Measurements from ENCODE around the gene CHP2.
"Not testable (repeated sequence)": the region's sequence is repeated elsewhere in the genome, so short reads cannot be mapped to it uniquely, and the experiment has no call there.

Gene CHP2

DNA sequence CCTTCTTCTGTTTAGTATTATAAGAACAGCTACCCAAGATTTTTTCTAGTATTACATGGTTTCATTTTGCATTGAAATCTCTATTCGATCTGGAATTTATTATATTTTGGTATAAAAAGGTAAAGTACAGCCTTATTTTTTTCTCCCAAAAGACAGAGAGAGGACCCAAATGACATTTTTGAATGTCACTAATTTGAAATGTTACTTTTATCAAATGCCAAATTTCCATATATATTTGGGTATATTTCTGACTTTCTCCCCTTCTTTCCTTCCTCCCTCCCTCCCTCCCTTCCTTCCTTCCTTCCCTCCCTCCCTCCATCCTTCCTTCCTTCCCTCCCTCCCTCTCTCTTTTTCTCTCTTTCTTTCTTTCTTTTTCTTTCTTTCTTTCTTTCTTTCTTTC is 6.2 kb upstream of the CHP2 start:
- no peak for DNase-seq

DNA sequence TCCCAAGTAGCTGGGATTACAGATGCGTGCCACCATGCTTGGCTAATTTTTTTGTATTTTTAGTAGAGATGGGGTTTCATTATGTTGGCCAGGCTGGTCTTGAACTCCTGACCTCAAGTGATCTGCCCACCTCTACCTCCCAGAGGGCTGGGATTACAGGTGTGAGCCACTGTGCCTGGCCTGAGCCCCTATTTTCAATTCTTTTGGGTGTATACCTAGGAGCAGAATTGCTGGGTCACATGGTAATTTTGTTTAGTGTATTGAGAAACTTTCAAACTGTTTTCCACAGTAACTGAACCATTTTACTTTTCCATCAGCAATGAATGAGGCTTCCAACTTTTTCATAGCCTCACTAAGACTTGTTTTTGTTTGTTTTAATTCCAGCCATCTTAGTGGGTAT is 3.8 kb upstream of the CHP2 start:
- not testable (repeated sequence) for DNase-seq

DNA sequence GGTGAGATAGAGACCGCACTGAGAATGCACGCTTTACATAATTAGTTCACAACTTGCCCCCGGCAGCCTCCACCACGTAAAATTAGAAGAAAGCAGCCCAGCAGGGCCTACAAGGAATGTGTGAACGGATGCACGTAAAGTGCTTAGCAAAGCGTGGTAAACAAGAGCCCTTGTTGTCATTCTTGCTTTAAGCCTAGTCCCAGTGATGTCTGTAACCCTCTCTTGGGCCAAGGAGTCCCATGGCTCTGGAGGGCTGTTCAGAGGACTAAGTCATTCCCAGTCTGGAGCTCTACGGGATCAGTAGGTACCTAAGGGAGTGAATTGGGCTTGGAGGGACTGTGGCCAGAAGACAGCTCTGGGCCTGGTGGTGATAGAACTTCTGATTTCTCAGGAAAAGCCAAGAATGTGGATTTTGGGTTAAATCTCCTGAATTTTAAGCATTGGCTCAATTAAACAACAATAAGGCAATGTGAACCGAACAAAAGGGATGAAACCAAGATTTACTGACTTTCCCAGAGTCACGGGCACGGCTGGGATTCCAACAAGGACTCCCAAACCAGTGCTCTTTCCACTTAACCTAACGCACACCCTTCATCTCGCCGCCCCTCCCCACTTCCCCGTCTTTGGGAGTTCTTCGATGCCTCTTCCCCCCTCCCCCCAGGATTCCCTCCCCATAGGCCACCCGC is 775 bp upstream of the CHP2 start:
- DNase-seq: no peak

DNA sequence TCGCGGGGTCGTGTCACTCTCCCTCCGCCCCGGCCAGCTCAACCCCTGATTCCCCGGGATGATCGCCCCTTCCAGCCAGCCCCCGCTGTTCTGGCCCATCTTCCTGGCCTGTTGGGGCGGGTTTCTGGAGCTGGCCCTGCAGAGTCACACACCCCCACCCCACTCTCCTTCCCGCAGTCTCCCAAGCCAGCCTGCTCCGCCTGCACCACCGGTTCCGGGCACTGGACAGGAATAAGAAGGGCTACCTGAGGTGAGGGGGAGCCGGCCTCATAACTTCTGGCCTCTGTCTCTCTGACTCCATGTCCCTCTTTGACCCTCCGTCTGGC is 621 bp downstream of the CHP2 start:
- DNase-seq: no peak

DNA sequence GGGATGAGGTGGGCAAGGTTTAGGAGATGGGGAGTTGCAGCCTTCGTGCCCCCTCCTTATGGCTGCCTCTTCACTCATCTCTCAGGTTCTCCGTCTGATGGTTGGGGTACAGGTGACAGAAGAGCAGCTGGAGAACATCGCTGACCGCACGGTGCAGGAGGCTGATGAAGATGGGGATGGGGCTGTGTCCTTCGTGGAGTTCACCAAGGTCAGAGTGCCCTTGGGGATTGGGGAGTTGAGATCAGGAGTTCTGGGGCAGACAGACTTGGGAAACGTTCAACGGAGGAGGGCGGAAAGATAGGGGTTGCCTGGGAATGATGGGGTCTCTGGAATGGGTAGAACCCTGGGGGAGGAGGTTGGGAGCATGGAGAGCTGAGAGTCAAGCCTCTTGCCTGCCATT is 2.3 kb downstream of the CHP2 start:
- no peak for DNase-seq

DNA sequence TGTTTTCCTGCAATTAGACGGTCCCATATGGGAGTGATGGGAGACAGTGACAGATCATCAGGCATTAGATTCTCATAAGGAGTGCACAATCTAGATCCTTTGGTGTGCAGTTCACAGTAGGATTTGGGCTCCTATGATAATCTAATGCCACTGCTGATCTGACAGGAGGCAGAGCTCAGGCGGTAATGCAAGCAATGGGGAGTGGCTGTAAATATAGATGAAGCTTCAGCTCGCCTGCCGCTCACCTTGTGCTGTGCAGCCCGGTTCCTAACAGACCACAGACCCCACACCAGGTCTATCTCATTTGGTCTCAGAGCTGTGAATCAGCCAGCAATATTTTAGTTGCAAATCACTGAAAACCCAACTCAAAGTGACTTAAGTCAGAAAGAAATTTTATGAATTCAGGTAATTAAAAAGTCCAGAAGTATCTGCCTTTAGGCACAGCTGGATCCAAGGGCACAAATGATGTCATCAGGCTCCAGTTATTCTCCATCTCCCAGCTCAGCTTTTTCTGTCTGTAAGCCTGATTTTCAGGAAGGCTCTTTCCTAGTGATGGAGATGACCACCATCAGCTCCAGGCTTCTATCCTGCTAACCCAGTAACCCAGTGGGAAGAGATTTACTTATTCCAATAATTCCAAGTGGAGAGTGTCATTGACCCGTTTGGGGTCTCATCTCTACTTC is 3.3 kb downstream of the CHP2 start:
- no peak for DNase-seq

DNA sequence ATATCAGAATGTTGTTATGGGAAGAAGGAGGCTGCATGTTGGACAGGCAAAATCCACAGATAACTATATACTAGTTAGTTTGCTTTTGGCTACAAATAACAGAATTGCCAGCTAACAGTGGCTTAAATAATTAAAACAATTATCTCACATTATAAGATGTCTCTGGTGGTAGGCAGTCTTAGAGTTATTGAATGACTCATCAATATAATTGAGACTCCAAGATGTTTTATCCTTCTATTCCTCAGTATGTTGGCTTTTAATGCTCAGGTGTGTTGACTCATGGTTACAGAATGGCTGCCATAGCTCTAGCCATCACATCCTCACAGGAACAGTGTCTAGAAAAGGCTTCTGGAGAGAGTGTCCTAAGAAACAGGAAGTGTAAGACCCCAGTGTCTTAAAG is 11.1 kb downstream of the CHP2 start:
- no peak for DNase-seq

DNA sequence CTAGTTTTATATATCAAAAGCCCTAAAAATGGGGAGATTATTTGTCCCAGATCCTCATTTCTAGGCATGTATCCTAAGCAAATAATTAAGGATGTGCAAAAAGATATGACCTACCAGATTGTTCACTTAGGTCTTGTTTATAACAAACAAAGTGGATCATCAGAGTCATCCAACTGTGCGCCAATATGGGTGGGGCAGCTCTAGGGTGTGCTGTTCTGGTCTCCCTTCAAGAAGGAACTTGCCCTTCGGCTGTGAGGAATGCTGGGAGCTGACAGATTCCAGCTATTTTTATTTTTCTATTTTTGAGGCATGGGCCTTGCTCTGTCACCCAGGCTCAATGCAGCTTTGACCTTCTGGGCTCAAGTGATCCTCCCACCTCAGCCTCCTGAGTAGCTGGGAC is 13.8 kb downstream of the CHP2 start:
- no peak for DNase-seq

DNA sequence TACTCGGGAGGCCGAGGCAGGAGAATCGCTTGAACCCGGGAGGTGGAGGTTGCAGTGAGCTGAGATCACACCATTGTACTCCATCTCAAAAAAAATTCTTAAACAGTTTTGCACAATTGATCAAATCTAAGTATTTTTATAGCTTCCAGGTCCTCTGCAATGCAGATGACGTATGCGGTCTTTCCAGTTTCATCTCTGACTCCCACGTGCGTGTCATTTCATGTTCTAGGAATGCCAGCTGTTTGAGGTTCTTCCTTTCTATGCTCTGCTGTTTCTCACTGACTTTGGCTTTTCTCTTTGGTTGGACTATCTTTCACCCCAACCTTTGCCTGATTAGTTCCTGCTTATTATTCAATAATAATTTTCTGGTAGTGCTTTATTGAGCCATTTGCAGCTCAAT is 16.2 kb downstream of the CHP2 start:
- DNase-seq: no peak

DNA sequence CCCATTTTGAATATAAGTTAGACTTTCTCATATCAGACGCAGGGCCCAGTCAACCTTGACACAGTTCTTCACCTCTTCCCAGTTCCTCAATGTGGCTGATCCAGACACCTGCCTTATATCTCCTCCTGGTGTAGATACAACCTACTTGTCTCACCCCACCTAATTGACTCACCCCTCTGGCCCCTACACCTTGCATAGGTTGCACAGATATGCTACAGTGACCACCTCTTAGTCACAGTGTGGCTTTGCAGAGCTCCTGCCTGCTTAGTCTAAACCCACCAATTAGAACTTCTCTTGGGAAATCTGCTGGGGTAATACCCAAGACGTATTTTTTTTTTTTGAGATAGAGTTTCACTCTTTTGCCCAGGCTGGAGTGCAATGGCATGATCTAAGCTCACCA is 16.8 kb downstream of the CHP2 start:
- DNase-seq: no peak

DNA sequence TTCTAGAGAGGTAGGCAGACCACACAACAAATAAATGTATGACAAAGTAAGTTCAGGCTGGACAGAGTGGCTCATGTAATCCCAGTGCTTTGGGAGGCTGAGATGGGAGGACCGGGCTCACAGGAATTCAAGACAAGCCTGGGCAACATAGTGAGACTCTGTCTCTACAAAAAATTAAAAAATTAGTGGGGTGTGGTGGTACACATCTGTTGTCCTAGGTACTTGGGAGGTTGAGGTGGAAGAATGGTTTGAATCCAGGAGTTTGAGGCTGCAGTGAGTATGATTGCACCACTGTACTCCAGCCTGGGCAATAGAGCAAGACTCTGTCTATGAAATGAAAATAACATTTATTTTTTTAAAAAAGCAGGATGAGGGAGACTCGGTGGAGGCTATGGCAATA is 18.5 kb downstream of the CHP2 start:
- DNase-seq: no peak

DNA sequence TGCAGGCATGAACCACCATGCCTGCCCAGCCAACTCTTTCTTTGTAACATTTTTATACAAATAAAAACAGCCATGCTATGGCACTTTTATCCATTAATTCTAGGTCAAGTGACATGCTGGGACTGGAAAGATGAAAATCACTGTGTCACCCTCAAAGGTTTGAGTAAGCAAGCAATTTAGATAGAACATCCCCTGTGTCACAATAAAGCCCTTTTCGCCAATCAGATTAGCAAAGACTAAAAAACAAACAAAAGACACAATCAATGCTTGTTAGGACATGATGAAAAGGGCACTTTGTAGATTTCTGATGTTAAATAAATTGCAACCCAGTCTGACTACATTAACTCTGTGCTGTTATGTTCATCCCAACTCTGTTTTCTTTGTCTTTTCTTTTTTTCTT is 26.4 kb downstream of the CHP2 start:
- DNase-seq: no peak

DNA sequence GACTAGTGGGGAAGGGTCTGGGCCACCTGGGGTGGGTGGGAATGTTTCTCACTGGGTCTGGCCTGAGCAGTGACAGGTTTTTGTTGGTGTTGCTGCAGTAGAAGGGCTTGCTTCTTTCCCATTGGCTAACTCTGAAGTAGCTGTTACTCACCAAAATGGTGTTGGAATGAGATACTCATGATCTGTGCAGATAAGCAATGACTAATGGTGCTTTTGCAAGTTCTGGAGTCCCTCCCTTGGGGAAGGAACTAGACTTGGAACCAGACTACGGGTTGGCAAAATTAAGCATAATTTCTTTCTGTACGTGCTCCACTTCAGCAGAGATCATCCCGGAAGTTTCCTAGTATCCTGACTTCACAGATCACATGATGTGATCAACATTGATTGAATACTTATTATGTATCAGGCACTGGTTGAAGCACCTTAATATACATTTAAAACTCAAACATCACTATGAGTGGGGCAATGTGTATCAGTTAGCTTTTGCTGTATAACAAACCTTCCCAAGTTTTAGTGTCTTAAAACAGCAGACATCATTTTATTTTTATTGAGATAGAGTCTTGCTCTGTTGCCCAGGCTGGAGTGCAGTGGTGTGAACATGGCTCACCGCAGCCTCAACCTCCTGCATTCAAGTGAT is 30.1 kb downstream of the CHP2 start:
- no peak for DNase-seq

DNA sequence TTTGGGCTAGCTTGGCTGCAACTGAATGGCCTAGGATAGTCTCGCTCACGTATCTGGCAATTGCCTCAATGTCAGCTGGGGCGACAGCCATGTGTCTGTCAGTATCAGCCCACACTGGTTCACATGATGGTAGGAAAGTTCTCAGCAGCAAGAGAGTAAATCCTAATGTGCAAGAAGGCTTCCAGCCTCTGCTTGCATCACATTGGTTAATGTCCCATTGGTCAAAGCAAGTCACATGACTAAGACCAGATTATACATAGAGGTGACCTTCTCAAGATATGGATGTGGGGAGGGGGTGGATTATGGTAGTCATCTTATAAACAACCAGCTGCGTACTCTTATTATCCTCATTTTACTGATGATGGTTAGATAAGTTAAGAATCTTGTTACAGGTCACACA is 31.0 kb downstream of the CHP2 start:
- no peak for DNase-seq

DNA sequence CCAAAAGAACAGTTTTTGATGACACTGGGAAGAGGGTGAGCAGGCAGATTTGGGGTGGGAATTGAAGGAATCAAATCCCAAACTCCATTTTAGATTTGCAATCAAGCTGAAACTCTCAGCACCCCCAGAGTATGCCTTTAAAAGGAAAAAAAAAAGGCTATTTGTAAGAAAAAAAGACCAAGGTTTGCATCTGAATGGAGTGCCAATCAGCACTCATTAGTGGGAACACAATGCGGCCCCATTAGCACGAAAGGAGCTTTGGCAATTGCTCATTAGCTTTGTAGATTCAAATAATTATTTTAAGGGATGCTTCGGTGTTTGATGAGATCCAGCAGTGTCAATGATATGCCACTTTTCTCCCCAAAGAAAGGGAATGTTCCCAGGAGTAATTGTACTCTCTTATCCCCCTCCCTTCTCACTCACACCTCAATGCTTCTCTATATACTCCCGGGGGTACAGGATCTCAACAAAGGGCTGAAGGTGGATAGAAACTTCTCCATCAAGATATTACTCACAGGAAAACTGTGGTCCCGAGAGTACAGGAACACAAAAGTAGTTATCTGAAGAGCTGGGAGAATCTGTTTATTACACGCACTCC is 32.2 kb downstream of the CHP2 start:
- DNase-seq: no peak

DNA sequence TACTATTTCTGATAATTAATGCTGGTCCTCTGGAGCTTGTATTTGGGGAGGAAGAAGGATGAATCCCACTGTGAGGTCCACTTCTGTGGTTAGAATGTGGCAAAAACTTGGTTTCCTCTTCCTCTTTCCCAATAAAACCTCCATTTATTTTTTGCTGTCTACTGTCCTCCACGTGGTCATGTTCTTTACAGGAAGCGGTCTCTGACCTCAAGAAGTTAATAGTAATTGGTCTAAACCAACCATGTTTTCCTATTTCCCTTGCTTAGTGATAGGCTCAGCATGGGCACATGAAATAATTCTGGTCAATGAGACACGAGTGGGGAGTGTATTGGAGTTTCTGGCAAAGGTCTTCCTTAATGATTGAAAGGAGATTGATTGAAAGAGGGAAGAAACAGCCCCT is 33.9 kb downstream of the CHP2 start:
- DNase-seq: no peak

DNA sequence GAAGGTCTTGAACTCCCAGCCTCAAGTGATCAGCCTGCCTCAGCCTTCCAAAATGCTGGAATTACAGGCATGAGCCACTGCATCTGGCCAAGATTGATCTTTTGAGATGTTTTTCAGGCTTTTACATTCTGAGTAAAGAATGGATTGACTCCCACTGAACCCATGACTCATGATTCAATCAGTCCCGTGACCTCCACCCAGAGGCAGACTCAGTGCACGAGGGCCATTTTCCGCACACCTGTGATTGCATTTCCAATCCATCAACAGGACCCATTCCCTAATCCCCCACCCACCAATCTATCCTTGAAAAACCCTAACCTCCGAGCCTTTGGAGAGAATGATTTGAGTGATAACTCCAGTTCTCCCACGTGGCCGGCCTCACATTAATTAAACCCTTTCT is 40.6 kb downstream of the CHP2 start:
- DNase-seq: no peak

DNA sequence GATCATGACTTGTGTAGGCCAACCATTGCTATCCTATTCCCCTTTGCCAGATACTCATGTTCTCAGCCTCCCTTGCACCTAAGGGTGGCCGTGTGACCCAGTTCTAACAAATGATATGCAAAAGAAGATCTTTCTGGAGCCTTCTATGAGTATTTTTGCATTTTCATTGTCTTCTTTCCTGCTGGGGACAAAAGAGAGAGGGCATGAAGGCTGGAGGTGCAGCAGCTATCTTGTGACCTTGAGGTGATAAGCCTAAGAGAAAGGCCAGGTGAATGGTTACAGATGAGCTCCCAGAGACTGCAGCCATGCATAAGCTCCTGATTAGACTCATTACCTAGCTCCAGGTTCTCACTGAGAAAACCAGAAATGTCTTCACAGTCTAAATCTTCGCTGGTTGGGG is 42.1 kb downstream of the CHP2 start:
- no peak for DNase-seq

DNA sequence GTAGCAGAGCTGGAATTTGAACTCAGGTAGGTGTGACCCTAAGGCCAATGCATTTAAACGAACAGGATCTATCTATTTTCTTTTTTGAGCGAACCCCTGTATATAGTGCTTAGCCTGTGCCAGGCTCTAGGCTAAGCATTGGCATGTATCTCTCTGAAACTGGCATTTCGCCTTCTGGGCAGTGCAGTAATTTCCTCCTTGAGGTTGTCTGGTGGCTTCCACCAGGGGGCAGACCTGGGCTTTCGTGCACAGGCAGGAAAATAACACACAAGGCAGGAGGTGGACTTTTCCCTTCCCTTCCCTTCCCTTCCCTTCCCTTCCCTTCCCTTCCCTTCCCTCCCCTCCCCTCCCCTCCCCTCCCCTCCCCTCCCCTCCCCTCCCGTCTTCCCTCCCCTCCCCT is 46.6 kb downstream of the CHP2 start:
- no peak for DNase-seq

DNA sequence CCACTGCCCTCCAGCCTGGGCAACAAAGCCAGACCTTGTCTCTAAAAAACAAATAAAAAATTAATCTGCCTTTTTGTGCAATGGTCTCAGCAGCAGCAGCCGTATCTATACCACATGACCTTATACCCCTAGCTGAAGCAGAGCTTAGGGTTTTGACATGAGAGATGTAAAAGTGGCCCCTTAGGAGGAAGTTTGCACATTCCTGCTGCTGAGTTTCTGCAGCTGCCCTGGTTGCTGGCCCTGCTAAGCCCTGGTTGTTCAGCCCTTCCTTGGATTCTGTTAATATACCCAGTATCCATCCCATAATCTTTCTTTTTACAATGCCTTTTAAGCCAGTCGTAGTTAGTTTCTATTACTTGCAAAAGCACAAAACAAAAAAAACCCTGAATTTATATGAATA is 48.0 kb downstream of the CHP2 start:
- no peak for DNase-seq

DNA sequence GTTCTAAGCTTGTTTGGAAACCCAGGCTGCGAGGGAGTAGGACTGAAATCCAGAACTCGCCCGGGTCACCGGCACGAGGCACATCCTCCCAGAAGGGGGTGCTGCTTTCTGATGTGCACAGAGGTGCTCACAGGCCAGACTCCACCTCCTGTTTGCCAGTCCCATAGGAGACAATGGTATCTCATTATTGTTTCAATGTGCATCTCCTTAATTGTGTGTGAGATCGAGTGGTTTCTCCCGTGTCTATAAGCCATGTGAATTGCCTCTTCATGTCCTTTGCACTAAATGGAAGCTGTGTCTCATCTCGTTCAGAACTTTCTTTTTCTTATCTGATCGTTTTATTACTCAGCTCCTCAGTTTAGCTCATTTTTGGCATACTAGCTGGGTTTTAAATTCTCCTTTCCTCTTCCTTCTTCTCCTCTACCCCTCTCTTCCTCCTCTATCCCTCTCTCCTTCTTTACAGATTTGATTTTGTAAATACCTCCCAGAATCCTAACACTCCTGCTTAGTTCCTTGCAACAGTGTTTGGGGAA is 48.8 kb downstream of the CHP2 start:
- DNase-seq: no peak

DNA sequence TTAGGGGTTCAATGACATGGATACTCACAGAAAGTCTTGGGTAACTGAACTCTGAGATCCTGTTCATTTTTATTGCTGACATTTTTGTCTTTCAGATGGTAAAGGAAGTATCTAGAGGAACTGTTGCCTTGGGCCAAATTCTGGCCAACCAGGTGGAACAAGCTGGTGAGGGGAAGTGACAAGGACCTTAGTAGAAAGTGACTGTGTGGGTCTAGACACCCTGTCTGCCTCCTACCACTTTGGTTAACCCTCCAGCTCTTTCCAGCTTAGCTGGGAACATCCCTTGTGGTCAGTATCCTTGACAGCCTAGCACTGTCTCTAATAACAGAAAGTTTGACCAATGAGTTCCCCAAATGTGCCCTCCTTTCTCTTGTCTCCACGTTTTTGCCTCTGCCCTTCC is 52.2 kb downstream of the CHP2 start:
- no peak for DNase-seq

Measured in T1000 (cell line).